Measurements from ENCODE around the gene TFF2. TPM values are rescaled to one million over a fixed set of nuclear protein-coding genes. Genes with fewer than 3 reads are reported as not detected.

Gene TFF2
- total and polyA plus RNA-seq, 7 donors: not detected

GRCh38 chr21:42358937-42359336 is 8.1 kb upstream of the TFF2 start:
- Histone ChIP-seq H3K4me1 (no peaks in the 10 kb centered on the region), H3K27ac (no peak overlapping the region), H3K9me3 (peaks cover 4% of the 10 kb centered on the region), H3K27me3 (ENCODE audit: insufficient read depth in 3 of 3, low read length in 2 of 3) (peaks cover 0 to 16% (median 12%) of the 10 kb centered on the region in 3 donors), H3K36me3 (ENCODE audit: insufficient read depth in 1 of 2, low read depth in 1 of 2) (no peaks in the 10 kb centered on the region), H3K4me3 (no peak overlapping the region)
- WGBS, 3 donors: 76 to 81% (median 79%) methylated on average over 13 of the region's 13 CpGs
- DNase-seq (no peak), ATAC-seq (no peak)
- intact Hi-C loops (cut with DNase I): no loop called here
- TF ChIP-seq CTCF (IDR thresholded peaks at IDR 0.05): no peak

- Histone ChIP-seq H3K27ac (no peak overlapping the region), H3K4me1 (no peaks in the 10 kb centered on the region), H3K4me3 (no peak overlapping the region), H3K36me3 (ENCODE audit: insufficient read depth in 1 of 2, low read depth in 1 of 2) (no peaks in the 10 kb centered on the region), H3K27me3 (ENCODE audit: insufficient read depth in 3 of 3, low read length in 2 of 3) (peaks cover 0 to 15% (median 12%) of the 10 kb centered on the region in 3 donors), H3K9me3 (peaks cover 4% of the 10 kb centered on the region)
- ATAC-seq (no peak), DNase-seq (no peak)
- no peak for TF ChIP-seq CTCF (IDR thresholded peaks at IDR 0.05)
- intact Hi-C loops (cut with DNase I): no loop called here
- 89 to 93% (median 90%) methylated on average over 12 of the region's 12 CpGs for WGBS, 3 donors
Observed at GRCh38 chr21:42358261-42358660, 7.5 kb upstream of the TFF2 start.

DNA sequence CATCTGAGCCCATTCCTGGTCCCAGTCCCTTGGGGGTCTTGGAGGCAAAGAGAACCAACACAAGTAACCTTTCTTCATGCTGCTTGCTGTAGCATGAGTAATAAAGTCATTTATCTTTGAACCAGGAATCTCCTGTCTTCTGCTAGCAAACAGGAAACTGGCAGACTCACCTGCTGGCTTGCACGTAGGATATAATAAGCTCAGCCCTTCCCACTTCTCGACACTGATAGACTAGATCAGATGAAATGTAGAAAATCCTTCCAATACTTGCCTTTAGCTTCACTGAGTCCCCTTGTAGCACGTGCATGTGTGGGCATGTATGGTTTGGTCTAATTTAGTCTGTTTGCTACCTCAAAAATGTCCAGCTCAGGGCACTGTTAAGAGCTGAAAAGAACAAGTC is 6.5 kb upstream of the TFF2 start:
- WGBS, 3 donors: 65 to 77% (median 71%) methylated on average over 3 of the region's 3 CpGs
- H3K27me3 ChIP-seq (ENCODE audit: insufficient read depth in 3 of 3, low read length in 2 of 3): peaks cover 0 to 12% (median 10%) of the 10 kb centered on the region in 3 donors
- no peak for ATAC-seq

DNA sequence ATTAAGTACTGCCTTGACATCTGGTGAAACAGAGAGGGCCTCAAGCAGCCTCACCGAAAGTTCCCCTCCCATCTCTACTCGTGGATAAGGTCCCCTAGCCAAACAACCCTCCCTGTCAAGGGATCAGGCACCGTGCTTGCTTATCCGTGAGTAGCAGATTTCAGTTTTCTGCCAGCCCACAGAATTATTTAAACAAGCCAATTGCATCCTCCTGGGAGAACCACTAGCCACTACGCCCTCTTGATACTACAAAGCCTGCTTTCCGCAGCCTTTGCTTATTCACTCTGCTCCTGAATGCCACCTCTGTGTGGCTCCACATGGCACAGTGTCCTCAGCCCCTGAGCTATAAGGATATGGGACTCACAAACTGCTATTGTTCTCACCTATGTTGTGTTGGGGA is 5.9 kb upstream of the TFF2 start:
- WGBS, 3 donors: 43 to 63% (median 43%) methylated on average over 6 of the region's 6 CpGs
- Histone ChIP-seq H3K36me3 (ENCODE audit: insufficient read depth in 1 of 2, low read depth in 1 of 2) (no peaks in the 10 kb centered on the region), H3K4me1 (no peaks in the 10 kb centered on the region), H3K4me3 (no peak overlapping the region), H3K9me3 (peaks cover 4% of the 10 kb centered on the region), H3K27ac (no peak overlapping the region), H3K27me3 (ENCODE audit: insufficient read depth in 3 of 3, low read length in 2 of 3) (peaks cover 0 to 12% (median 10%) of the 10 kb centered on the region in 3 donors)
- no peak for ATAC-seq
- intact Hi-C loops (cut with DNase I): no loop called here
- DNase-seq: no peak
- no peak for TF ChIP-seq CTCF (IDR thresholded peaks at IDR 0.05)

More for the DNA sequence above, 6.5 kb upstream of the TFF2 start:
- TF ChIP-seq CTCF (IDR thresholded peaks at IDR 0.05): no peak
- intact Hi-C loops (cut with DNase I): no loop called here
- Histone ChIP-seq H3K27ac (no peak overlapping the region), H3K36me3 (ENCODE audit: insufficient read depth in 1 of 2, low read depth in 1 of 2) (no peaks in the 10 kb centered on the region), H3K9me3 (peaks cover 4% of the 10 kb centered on the region), H3K4me1 (no peaks in the 10 kb centered on the region), H3K4me3 (no peak overlapping the region)
- DNase-seq: no peak

DNA sequence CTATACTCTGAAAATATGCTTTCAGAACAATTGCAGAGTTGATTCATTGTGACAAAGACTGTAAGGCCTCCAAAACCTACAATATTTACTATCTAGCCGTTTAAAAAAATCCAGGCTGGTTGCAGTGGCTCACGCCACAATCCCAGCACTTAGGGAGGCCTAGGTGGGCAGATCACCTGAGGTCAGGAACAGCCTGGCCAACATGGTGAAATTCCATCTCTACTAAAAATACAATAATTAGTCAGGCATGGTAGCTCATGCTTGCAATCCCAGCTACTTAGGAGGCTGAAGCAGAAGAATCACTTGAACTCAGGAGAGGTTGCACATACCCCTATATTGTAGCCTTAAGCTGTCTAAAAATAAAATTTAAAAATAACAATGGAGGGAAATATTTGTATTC is 5.3 kb upstream of the TFF2 start:
- peaks cover 4% of the 10 kb centered on the region for H3K9me3 ChIP-seq
- no peak for ATAC-seq
- no peak for TF ChIP-seq CTCF (IDR thresholded peaks at IDR 0.05)
- no peak overlapping the region for H3K27ac ChIP-seq
- H3K4me3 ChIP-seq: no peak overlapping the region
- peaks cover 0 to 10% (median 10%) of the 10 kb centered on the region in 3 donors for H3K27me3 ChIP-seq (ENCODE audit: insufficient read depth in 3 of 3, low read length in 2 of 3)
- no peak for DNase-seq
- WGBS, 3 donors: 91 to 94% (median 94%) methylated on average over 2 of the region's 2 CpGs
- H3K36me3 ChIP-seq (ENCODE audit: insufficient read depth in 1 of 2, low read depth in 1 of 2): no peaks in the 10 kb centered on the region
- intact Hi-C loops (cut with DNase I): no loop called here
- no peaks in the 10 kb centered on the region for H3K4me1 ChIP-seq

All from psoas muscle (tissue), 8 donors.